ENCODE measurements around the gene SORBS2. TPM values are rescaled to one million over a fixed set of nuclear protein-coding genes. Genes with fewer than 3 reads are reported as not detected.

SORBS2 gene
- total and polyA plus RNA-seq, 2 donors (not counting 3 experiments of a cell fraction or from before 2014, with no cell fraction given) = 69.8 to 82.5 TPM

- TF ChIP-seq MAX (IDR thresholded peaks at IDR 0.05; ENCODE audit: insufficient read depth, insufficient read length) = no peak
- TF ChIP-seq CTCF (IDR thresholded peaks at IDR 0.05; ENCODE audit: extremely low read depth in 1 of 2, insufficient read depth in 1 of 2, low read depth in 1 of 2, low read length in 2 of 2) = no peak
- TF ChIP-seq POLR2A (IDR thresholded peaks at IDR 0.05; ENCODE audit: low read depth, low read length) = no peak
- TF ChIP-seq GATA2 (IDR thresholded peaks at IDR 0.05; ENCODE audit: insufficient read depth, insufficient read length, low read depth, low read length) = no peak
- no peak for TF ChIP-seq MYC (IDR thresholded peaks at IDR 0.05; ENCODE audit: low read depth, low read length)
- no peak for TF ChIP-seq JUN (IDR thresholded peaks at IDR 0.05; ENCODE audit: borderline replicate concordance, insufficient read depth, insufficient read length, low read depth)
- no peak for TF ChIP-seq EZH2 (IDR thresholded peaks at IDR 0.05; ENCODE audit: borderline replicate concordance, low read depth, low read length, severe bottlenecking)
- no peak for TF ChIP-seq POLR2AphosphoS5 (IDR thresholded peaks at IDR 0.05; ENCODE audit: insufficient read depth, low read depth, low read length)
- Histone ChIP-seq H4K20me1 (replicated peaks; ENCODE audit: control insufficient read depth, extremely low read depth, insufficient read depth, low read length) (no peaks in the 10 kb centered on the region), H3K4me3 (replicated peaks in 1 of 3; ENCODE audit: insufficient read depth in 1 of 3, low read depth in 1 of 3, low read length in 3 of 3) (no peak overlapping the region), H3K9me3 (replicated peaks; ENCODE audit: control insufficient read depth, insufficient read depth, low read length) (no peaks in the 10 kb centered on the region), H3K79me2 (ENCODE audit: control insufficient read depth, insufficient read depth, low read length) (no peaks in the 10 kb centered on the region), H3K27me3 (ENCODE audit: control insufficient read depth in 2 of 2, insufficient read depth in 2 of 2, low read length in 2 of 2) (no peaks in the 10 kb centered on the region), H2AFZ (ENCODE audit: low read depth, low read length) (no peak overlapping the region), H3K4me1 (ENCODE audit: control insufficient read depth, extremely low read depth, insufficient read depth, low read length) (peaks cover 8% of the 10 kb centered on the region), H3K27ac (ENCODE audit: insufficient read depth, low read depth, low read length) (no peak overlapping the region), H3K9me1 (replicated peaks; ENCODE audit: control insufficient read depth, extremely low read depth, insufficient read depth, low read length) (no peaks in the 10 kb centered on the region), H3K9ac (replicated peaks; ENCODE audit: extremely low read depth, insufficient read depth, low read length) (no peak overlapping the region), H3K4me2 (ENCODE audit: insufficient read depth, low read length) (no peak overlapping the region), H3K36me3 (ENCODE audit: control insufficient read depth in 2 of 2, extremely low read depth in 1 of 2, insufficient read depth in 2 of 2, low read length in 2 of 2) (peaks cover 0 to 5% of the 10 kb centered on the region in 2 experiments)
- ChIA-PET CTCF (interaction anchor here (1.0 to 1.5 kb wide), 3 partner anchors 39 to 359 kb away, joined by 3 to 4 read pairs (median 3); no protein-coding TSS in a partner anchor), POLR2A (no interaction called here)
- no peak for FAIRE-seq
- no peak for DNase-seq (ENCODE audit: low read depth, low spot score)
- dilution Hi-C loops (cut with MboI; ENCODE audit: extremely low pct_ligation_motif_present, low sequenced_read_pairs) (no loop called here), intact Hi-C loops (cut with micrococcal nuclease) (no loop called here)
- no TSS peak for BruUV-seq (replicated peaks)
Measured at GRCh38 chr4:185679523-185679922, 132.5 kb downstream of the SORBS2 start.

All from endothelial cell of umbilical vein (primary cell).